Trophoblast cell (in vitro differentiated cells and primary cell): ENCODE results near the gene MBNL2.
A peak's percentile ranks its signal among the peaks of the same experiment; 100 is the strongest.

Experiments
- DNase-seq, 2 donors: peaks; one replicate each; pipeline ENCODE4 v3.0.0-alpha.2; 2016
- H2AFZ ChIP-seq: 2 replicates; pipeline ENCODE4 v1.6.1; 2013; ENCODE audit warnings: low read length, moderate library complexity, mild to moderate bottlenecking; ENCODE audit not compliant: insufficient read depth, poor library complexity
- H2AK5ac ChIP-seq: 2 replicates; pipeline ENCODE4 v1.6.1; 2013; ENCODE audit warnings: mild to moderate bottlenecking, low read length
- H2BK120ac ChIP-seq: 2 replicates; pipeline ENCODE4 v1.6.1; 2013; ENCODE audit warnings: low read length, mild to moderate bottlenecking, moderate library complexity; ENCODE audit not compliant: insufficient read depth, poor library complexity
- H2BK12ac ChIP-seq: 2 replicates; pipeline ENCODE4 v1.6.1; 2013; ENCODE audit warnings: mild to moderate bottlenecking, low read length, moderate library complexity
- H2BK5ac ChIP-seq: 2 replicates; pipeline ENCODE4 v1.6.1; 2013; ENCODE audit warnings: low read length, low read depth, moderate library complexity, mild to moderate bottlenecking; ENCODE audit not compliant: poor library complexity
- H3K14ac ChIP-seq: 2 replicates; pipeline ENCODE4 v1.6.1; 2013; ENCODE audit warnings: mild to moderate bottlenecking, low read length
- H3K18ac ChIP-seq: 2 replicates; pipeline ENCODE4 v1.6.1; 2013; ENCODE audit warnings: mild to moderate bottlenecking, low read length
- H3K23ac ChIP-seq: 2 replicates; pipeline ENCODE4 v1.6.1; 2013; ENCODE audit warnings: low read length
- H3K27ac ChIP-seq: 2 replicates; pipeline ENCODE4 v1.5.1; 2013; ENCODE audit warnings: low read depth, mild to moderate bottlenecking, inconsistent platforms, low read length, moderate library complexity
- H3K27me3 ChIP-seq: 2 replicates; pipeline ENCODE4 v1.6.1; 2013; ENCODE audit warnings: inconsistent platforms, mild to moderate bottlenecking, low read length, moderate library complexity; ENCODE audit not compliant: insufficient read depth
- H3K36me3 ChIP-seq, 2 experiments: 1 replicate in 1 of 2; 2 replicates in 1 of 2; pipeline ENCODE4 v1.6.1; 2013; ENCODE audit warnings: low read length in 2 of 2, mild to moderate bottlenecking in 2 of 2, moderate library complexity in 1 of 2; ENCODE audit not compliant: insufficient read depth in 2 of 2, control insufficient read depth in 1 of 2
- H3K4ac ChIP-seq: 2 replicates; pipeline ENCODE4 v1.6.1; 2013; ENCODE audit warnings: low read depth, mild to moderate bottlenecking, low read length, moderate library complexity
- H3K4me1 ChIP-seq, 2 experiments: 1 replicate in 1 of 2; 2 replicates in 1 of 2; pipeline ENCODE4 v1.6.1; 2013; ENCODE audit warnings: low read length in 2 of 2, mild to moderate bottlenecking in 2 of 2, moderate library complexity in 1 of 2; ENCODE audit not compliant: insufficient read depth in 2 of 2, control insufficient read depth in 1 of 2
- H3K4me2 ChIP-seq: 2 replicates; pipeline ENCODE4 v1.6.1; 2013; ENCODE audit warnings: inconsistent platforms, mild to moderate bottlenecking, low read length, moderate library complexity
- H3K4me3 ChIP-seq: 2 replicates; pipeline ENCODE4 v1.5.1; 2013; ENCODE audit warnings: mild to moderate bottlenecking, low read depth, low read length, inconsistent platforms
- H3K79me1 ChIP-seq: one replicate; pipeline ENCODE4 v1.6.1; 2013; ENCODE audit warnings: low read length
- H3K79me2 ChIP-seq: 2 replicates; pipeline ENCODE4 v1.6.1; 2013; ENCODE audit warnings: low read length, mild to moderate bottlenecking; ENCODE audit not compliant: control insufficient read depth, insufficient read depth, poor library complexity
- H3K9ac ChIP-seq: 2 replicates; pipeline ENCODE4 v1.6.1; 2013; ENCODE audit warnings: mild to moderate bottlenecking, low read length
- H3K9me3 ChIP-seq: 2 replicates; pipeline ENCODE4 v1.6.1; 2013; ENCODE audit warnings: low read depth, mild to moderate bottlenecking, control low read depth, inconsistent platforms, low read length; ENCODE audit not compliant: insufficient read depth
- H4K12ac ChIP-seq: 2 replicates; pipeline ENCODE4 v1.6.1; 2013; ENCODE audit warnings: low read depth, mild to moderate bottlenecking, low read length, moderate library complexity
- H4K8ac ChIP-seq: 2 replicates; pipeline ENCODE4 v1.6.1; 2013; ENCODE audit warnings: low read depth, mild to moderate bottlenecking, low read length, moderate library complexity
- H4K91ac ChIP-seq: one replicate; pipeline ENCODE4 v1.6.1; 2013; ENCODE audit warnings: low read depth, mild to moderate bottlenecking, low read length, moderate library complexity
- WGBS: extraction: QIAGEN DNeasy Blood & Tissue Kit; methylation state at CpG from one replicate; pipeline ENCODE4 v1.1.7; 2013; ENCODE audit warnings: missing lambda C conversion rate; ENCODE audit not compliant: insufficient read length, insufficient coverage; ENCODE audit errors: extremely low coverage; 5-methylcytosine and 5-hydroxymethylcytosine counted together

MBNL2 gene

DNA sequence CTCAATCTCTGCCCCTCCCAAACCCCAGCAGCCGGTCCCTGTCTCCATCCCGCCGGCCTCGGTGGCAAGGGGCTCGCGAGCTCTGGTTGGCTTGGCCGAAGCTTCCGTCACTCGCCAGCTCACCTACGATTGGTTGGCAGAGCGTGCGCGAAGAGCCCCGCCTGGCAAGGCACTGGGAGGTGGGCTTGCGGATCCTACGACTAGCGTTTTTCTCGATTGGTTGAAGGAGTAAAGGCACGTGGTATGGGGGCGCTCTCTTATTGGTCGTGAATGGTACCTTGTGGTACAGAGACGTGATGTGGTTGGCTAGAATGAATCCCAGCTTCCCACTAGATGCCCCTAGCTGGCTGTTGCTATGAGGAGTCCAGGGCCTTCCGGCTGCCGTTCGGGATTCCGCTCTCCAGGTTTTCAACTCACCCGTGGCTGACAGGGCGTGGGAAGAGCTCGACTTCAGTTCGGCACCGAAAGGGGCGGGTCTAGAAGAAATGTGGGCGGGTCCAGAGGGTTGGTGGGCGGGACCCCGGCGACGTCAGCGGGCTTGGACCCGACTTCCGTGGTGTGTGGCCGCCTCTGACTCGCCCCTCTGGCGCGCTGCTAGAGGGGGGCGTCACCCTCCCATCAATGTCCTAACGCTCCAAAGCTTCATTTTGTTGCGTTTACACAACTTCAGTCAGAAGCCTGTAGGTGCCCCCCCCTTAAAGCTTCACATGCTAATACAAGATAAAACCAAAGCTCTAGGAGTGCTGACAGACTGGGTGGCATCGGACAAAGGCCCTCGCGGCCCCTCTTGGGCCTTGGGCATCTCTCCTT, 211.0 kb downstream of the MBNL2 start:
- H2AK5ac ChIP-seq = peak overlapping the region; percentile 35
- no peaks in the 10 kb centered on the region for H3K4me1 ChIP-seq
- peak overlapping the region; percentile 72 for H3K14ac ChIP-seq
- peak overlapping the region; percentile 80 for H2BK120ac ChIP-seq
- no peak overlapping the region for H3K23ac ChIP-seq
- peak overlapping the region; percentile 69 for H3K4ac ChIP-seq
- peak overlapping the region; percentile 89 for H3K9ac ChIP-seq
- H3K36me3 ChIP-seq = no peaks in the 10 kb centered on the region
- peak overlapping the region; percentile 73 for H4K12ac ChIP-seq
- peak overlapping the region; percentile 98 for H4K91ac ChIP-seq
- peak overlapping the region; percentile 90 for H4K8ac ChIP-seq
- no peak overlapping the region for H2BK12ac ChIP-seq
- peak overlapping the region; percentile 75 for H3K18ac ChIP-seq
- peak overlapping the region; percentile 94 for H3K27ac ChIP-seq
- no peaks in the 10 kb centered on the region for H3K27me3 ChIP-seq
- peak overlapping the region; percentile 86 for H3K4me3 ChIP-seq
- H2AFZ ChIP-seq = peak overlapping the region; percentile 82
- DNase-seq = peak; percentile 100
- peak overlapping the region; percentile 87 for H3K4me2 ChIP-seq
- peaks cover 7% of the 10 kb centered on the region for H3K79me1 ChIP-seq
- H3K79me2 ChIP-seq = peaks cover 6% of the 10 kb centered on the region
- no peaks in the 10 kb centered on the region for H3K9me3 ChIP-seq
- peak overlapping the region; percentile 92 for H2BK5ac ChIP-seq
- no CpG with 5 or more reads among the region's 50 CpGs for WGBS

DNA sequence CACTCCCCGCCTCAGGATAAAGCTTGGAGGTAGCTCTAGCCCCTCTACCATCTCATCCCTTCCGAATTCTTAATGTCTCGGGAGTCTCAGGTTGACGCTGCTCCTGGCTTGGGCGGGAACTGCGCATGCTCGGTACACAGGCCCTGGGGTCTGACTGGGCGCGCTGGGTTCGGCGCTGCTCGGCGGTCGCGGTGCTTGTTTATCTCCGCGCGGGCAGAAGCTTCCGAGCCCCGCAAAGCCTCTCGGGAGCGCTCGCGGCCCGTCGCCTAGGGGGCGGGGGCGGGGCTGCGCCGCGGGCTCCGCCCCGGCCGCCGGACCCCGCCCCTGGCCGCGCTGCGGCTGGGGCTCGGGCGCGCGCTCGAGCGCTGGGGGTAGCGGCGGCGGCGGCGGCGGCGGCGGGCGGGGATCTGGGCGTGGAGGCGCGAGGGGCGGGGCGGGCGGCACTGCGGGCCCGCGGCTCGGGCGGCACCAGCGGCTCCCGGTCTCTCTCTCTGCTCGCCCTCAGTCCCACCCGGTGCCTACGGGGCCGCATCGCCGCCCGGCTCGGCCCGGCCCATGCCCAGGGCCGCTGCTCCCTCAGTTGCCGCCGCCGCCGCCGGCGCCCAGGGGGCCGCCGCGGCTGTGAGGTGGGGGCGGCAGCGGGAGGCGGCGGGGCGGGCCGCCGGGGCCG, 211.7 kb downstream of the MBNL2 start, which contains the start of gene RAP2A:
Gene RAP2A (plus strand): TSS at position 443 of the 670 bp plus-strand sequence. CDS start 302 bp downstream, outside the sequence.
- Histone ChIP-seq H3K4me1 (no peaks in the 10 kb centered on the region), H2AFZ (peak within 1 kb of the TSS; percentile 82), H3K9me3 (no peaks in the 10 kb centered on the region), H3K18ac (peak within 1 kb of the TSS; percentile 75), H2AK5ac (peak within 1 kb of the TSS; percentile 35), H3K79me1 (peaks cover 7% of the 10 kb centered on the region), H2BK12ac (no peak within 1 kb of the TSS), H2BK5ac (peak within 1 kb of the TSS; percentile 92), H3K4me2 (peak within 1 kb of the TSS; percentile 88), H4K8ac (peak within 1 kb of the TSS; percentile 90), H3K9ac (peak within 1 kb of the TSS; percentile 89), H3K27ac (peak within 1 kb of the TSS; percentile 94), H3K14ac (peak within 1 kb of the TSS; percentile 72), H3K23ac (no peak within 1 kb of the TSS), H3K27me3 (no peaks in the 10 kb centered on the region), H4K12ac (peak within 1 kb of the TSS; percentile 73), H3K79me2 (peaks cover 6% of the 10 kb centered on the region), H3K4ac (peak within 1 kb of the TSS; percentile 69), H3K4me3 (peak within 1 kb of the TSS; percentile 90), H2BK120ac (peak within 1 kb of the TSS; percentile 80), H4K91ac (peak within 1 kb of the TSS; percentile 98), H3K36me3 (no peaks in the 10 kb centered on the region)
- no CpG with 5 or more reads among the region's 94 CpGs for WGBS
- DNase-seq = peak; percentile 88 to 94

DNA sequence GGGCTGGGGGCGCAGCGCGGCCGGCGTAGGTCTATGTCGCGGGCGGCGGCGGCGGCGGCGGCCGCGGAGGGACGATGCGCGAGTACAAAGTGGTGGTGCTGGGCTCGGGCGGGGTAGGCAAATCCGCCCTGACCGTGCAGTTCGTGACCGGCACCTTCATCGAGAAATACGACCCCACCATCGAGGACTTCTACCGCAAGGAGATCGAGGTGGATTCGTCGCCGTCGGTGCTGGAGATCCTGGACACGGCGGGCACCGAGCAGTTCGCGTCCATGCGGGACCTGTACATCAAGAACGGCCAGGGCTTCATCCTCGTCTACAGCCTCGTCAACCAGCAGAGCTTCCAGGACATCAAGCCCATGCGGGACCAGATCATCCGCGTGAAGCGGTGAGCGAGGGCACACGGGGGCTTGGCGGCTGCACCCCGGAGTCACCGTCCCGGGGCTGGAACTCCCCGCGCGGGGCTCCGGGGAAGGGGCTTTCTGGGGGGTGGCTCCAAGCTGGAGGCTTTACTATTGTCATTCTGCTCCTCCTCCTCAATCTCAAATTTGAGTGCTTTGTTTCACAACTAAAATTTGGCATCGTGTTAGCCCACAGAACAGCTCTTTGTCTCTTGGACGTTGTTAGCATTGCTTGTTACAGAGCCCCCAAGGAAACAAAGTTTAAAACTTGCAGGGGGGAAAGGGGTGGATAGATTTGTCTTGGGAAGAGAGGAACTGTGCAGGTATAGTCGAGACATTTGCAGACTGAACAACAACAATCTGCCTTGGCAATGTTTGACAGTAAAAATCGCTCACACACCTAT, 212.5 kb downstream of the MBNL2 start:
- H2AFZ ChIP-seq = peak overlapping the region; percentile 7
- peak overlapping the region; percentile 88 for H3K4me2 ChIP-seq
- peak overlapping the region; percentile 2 for H4K8ac ChIP-seq
- peak overlapping the region; percentile 72 for H4K91ac ChIP-seq
- H3K18ac ChIP-seq = peak overlapping the region; percentile 3
- H2BK120ac ChIP-seq = no peak overlapping the region
- H3K79me2 ChIP-seq = peaks cover 6% of the 10 kb centered on the region
- H3K79me1 ChIP-seq = peaks cover 7% of the 10 kb centered on the region
- H3K4me3 ChIP-seq = peak overlapping the region; percentile 90
- H2AK5ac ChIP-seq = no peak overlapping the region
- no peaks in the 10 kb centered on the region for H3K4me1 ChIP-seq
- H2BK12ac ChIP-seq = no peak overlapping the region
- peak overlapping the region; percentile 78 for H3K9ac ChIP-seq
- no CpG with 5 or more reads among the region's 60 CpGs for WGBS
- H3K9me3 ChIP-seq = no peaks in the 10 kb centered on the region
- H3K27ac ChIP-seq = peak overlapping the region; percentile 87
- no peaks in the 10 kb centered on the region for H3K36me3 ChIP-seq
- no peaks in the 10 kb centered on the region for H3K27me3 ChIP-seq
- peak overlapping the region; percentile 1 for H3K4ac ChIP-seq
- H3K23ac ChIP-seq = no peak overlapping the region
- DNase-seq = peak; percentile 6 to 57
- no peak overlapping the region for H4K12ac ChIP-seq
- no peak overlapping the region for H2BK5ac ChIP-seq
- H3K14ac ChIP-seq = peak overlapping the region; percentile 5

DNA sequence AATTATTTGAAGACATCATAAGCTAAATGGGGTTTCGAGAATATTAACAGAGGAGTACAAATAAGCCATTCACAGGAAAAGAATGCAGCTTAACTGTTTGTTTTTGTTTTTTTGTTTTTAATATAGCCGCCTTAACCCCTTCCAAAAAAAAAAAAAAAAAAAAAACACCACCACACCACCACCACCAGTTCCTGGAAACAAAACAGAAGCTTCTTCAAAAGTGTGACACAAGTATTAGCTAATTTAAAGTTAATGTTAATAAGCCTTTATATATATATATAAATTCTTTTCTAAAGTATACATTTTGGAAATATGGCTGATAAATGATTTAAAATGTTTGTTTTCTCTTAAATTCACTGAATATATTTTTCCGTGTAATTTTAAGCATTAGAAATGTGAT, 213.2 kb downstream of the MBNL2 start:
- H2BK12ac ChIP-seq = no peak overlapping the region
- H3K36me3 ChIP-seq = no peaks in the 10 kb centered on the region
- H3K4me2 ChIP-seq = peak overlapping the region; percentile 88
- H2BK120ac ChIP-seq = no peak overlapping the region
- H3K9ac ChIP-seq = no peak overlapping the region
- no peak overlapping the region for H3K18ac ChIP-seq
- no peak overlapping the region for H2AK5ac ChIP-seq
- no peak overlapping the region for H4K12ac ChIP-seq
- H3K27me3 ChIP-seq = no peaks in the 10 kb centered on the region
- H4K8ac ChIP-seq = no peak overlapping the region
- no peaks in the 10 kb centered on the region for H3K9me3 ChIP-seq
- H3K4ac ChIP-seq = no peak overlapping the region
- H2AFZ ChIP-seq = no peak overlapping the region
- no peak overlapping the region for H2BK5ac ChIP-seq
- no CpG with 5 or more reads among the region's 3 CpGs for WGBS
- peaks cover 6% of the 10 kb centered on the region for H3K79me2 ChIP-seq
- no peak for DNase-seq
- H3K79me1 ChIP-seq = peaks cover 7% of the 10 kb centered on the region
- H3K4me3 ChIP-seq = no peak overlapping the region
- H3K27ac ChIP-seq = no peak overlapping the region
- no peaks in the 10 kb centered on the region for H3K4me1 ChIP-seq
- no peak overlapping the region for H3K14ac ChIP-seq
- H4K91ac ChIP-seq = no peak overlapping the region
- no peak overlapping the region for H3K23ac ChIP-seq
